ENCODE measurements around the gene MAPKAPK3. TPM values are rescaled to one million over a fixed set of nuclear protein-coding genes. Genes with fewer than 3 reads are reported as not detected.
"Not testable (repeated sequence)": the region's sequence is repeated elsewhere in the genome, so short reads cannot be mapped to it uniquely, and the experiment has no call there.

Gene MAPKAPK3
- total RNA-seq, 2 experiments from 2014 or later: 176 to 195 TPM

- DNase-seq (no peak), ATAC-seq (ENCODE audit: low read depth) (no peak)
- Mint-ChIP-seq H3K27me3 (peaks cover 60% of the 10 kb centered on the region), H3K9me3 (no peaks in the 10 kb centered on the region), H3K36me3 (no peaks in the 10 kb centered on the region), H3K27ac (peak overlapping the region; percentile 27), H3K4me3 (peak overlapping the region; percentile 69), H3K4me1 (peaks cover 13% of the 10 kb centered on the region)
- POLR2A ChIA-PET: interaction anchor here (0.6 to 2.4 kb wide), 4 partner anchors 17 to 60 kb away, joined by 3 to 6 read pairs (median 5); no protein-coding TSS in a partner anchor
Observed at GRCh38 chr3:50673931-50674330, 57.0 kb downstream of the MAPKAPK3 start.

DNA sequence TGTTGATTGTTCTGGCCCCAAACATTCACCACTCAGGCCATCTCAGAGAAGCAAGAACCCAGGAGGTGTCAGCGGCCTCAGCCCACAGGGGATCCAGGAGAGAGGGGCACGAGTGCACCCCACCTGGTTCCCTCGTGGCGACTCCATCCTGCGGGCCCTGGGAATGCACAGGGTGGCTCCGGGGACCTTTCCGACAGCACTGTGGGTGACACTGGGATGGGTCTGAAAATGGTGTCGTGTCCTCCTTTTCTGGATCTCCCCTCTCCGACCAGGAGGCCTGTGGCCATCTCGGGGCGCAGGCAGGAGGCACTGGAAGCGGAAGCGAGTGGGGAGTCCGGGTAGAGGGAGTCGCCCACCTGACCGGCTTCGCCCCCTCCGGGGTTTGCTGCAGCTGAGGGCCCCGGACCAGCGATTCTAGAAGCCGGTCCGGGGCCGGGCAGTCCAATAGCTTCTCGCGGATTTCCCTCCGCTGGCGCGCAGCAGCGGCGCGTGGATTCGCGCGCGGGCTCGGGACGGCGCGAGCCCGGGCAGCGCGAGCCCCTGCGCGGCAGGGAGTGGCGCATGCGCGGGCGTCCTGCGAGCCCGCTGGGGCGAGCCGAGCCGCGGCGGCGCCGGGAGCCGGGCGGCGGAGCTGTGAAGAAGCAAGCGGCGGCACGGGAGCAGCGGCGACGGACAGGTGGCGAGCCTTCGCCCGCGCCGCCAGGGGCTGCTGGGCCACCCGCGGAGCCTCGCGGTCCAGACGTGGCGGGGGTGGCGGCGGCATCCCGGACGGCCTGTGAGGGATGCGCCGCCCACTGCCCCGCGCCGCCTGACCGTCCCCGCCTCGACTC, 57.6 kb downstream of the MAPKAPK3 start, which contains the start of gene DOCK3:
Gene DOCK3, plus strand, starts transcription at position 579 of the 830 bp plus-strand sequence. CDS start 337 bp downstream, outside the sequence.
- ATAC-seq (ENCODE audit: low read depth): peak; percentile 88
- peak; percentile 84 for DNase-seq
- no peaks in the 10 kb centered on the region for H3K9me3 Mint-ChIP-seq
- no peaks in the 10 kb centered on the region for H3K36me3 Mint-ChIP-seq
- POLR2A ChIA-PET: interaction anchor here (1.2 to 2.4 kb wide), 3 partner anchors 20 to 61 kb away, joined by 5 to 6 read pairs (median 5); no protein-coding TSS in a partner anchor
- peaks cover 62% of the 10 kb centered on the region for H3K27me3 Mint-ChIP-seq
- peaks cover 13% of the 10 kb centered on the region for H3K4me1 Mint-ChIP-seq
- H3K4me3 Mint-ChIP-seq: peak within 1 kb of the TSS; percentile 70
- peak within 1 kb of the TSS; percentile 27 for H3K27ac Mint-ChIP-seq

DNA sequence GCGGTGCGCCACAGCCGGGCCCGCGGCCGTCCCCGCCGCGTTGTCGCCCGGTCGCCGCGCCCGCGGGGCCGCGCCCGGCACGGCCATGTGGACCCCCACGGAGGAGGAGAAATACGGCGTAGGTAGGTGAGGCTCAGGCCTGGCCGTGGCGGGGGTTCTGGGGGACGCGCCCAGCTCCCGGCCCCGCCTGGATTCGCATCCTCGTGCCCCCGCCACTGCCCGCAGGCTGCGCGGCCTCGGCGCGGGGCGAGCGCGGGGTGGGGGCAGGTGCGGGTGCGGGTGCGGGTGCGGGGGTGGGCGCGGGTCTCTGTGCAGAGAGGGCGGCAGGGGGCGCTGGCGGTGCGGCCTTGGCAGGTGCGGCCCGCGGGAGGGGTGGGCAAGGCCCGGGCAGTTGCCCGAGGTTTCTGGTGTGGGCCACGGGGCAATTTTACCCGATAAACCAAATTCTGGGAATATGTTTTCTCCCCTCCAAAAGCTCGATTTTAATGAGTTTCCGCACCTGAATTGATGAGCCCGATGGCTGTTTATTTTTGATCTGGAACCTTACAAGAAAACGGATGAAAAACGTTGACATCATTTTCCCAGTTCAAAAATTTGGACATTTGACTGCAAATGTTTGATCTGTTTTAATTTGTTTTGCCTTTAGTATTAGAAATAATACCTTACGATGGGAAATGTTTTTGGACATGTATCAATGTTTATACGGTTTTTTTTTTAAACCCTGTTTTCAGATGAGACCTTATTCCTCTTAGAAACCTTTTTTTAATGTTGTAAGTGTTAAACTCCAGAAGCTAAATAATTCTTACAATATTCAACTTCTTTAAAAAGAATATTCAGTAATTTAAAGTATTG, 58.5 kb downstream of the MAPKAPK3 start:
- peak; percentile 62 for ATAC-seq (ENCODE audit: low read depth)
- no peaks in the 10 kb centered on the region for H3K36me3 Mint-ChIP-seq
- peak; percentile 75 for DNase-seq
- POLR2A ChIA-PET: interaction anchor here (1.2 to 2.4 kb wide), 4 partner anchors 21 to 108 kb away, joined by 3 to 6 read pairs (median 5); partner anchors contain the start of gene C3orf18
- H3K9me3 Mint-ChIP-seq: no peaks in the 10 kb centered on the region
- H3K4me3 Mint-ChIP-seq: peak overlapping the region; percentile 70
- peaks cover 13% of the 10 kb centered on the region for H3K4me1 Mint-ChIP-seq
- no peak overlapping the region for H3K27ac Mint-ChIP-seq
- peaks cover 61% of the 10 kb centered on the region for H3K27me3 Mint-ChIP-seq

DNA sequence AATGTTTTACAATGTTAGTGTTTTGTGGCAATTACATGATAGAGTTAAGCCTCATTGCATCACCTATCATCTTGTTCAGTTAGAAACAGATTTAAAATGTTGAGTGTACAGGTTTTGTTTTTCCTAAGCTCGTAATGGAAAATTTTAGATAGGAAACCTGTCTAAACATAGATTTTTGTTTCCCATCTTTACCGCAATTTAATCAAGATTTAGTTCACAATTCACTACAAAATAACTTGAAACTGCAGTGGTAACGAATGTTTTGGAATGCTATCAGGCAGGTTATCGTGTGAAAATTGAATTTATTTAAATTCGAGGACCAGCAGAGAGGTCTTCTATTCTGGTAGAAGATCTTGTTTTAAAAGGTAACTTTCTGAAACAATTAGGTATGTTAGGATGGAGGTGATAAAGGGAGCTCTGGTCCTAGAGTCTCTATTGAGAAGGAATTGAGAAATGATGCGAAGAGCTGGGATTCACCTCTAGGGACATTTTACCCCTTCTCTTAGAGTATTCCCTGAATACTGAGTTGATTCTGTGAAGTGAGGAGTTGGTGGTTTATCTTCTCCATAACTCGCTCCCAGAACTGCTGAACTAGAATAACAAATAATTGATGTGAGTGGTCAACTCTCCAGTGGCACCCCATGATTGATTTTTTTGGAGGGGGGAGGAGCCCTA, 59.2 kb downstream of the MAPKAPK3 start:
- no peaks in the 10 kb centered on the region for H3K36me3 Mint-ChIP-seq
- H3K4me3 Mint-ChIP-seq: peak overlapping the region; percentile 30
- H3K27ac Mint-ChIP-seq: no peak overlapping the region
- peaks cover 53% of the 10 kb centered on the region for H3K27me3 Mint-ChIP-seq
- POLR2A ChIA-PET: interaction anchor here (1.2 to 2.1 kb wide), 2 partner anchors 60 to 109 kb away, joined by 3 to 5 read pairs; partner anchors contain the start of gene C3orf18
- H3K4me1 Mint-ChIP-seq: peaks cover 13% of the 10 kb centered on the region
- no peaks in the 10 kb centered on the region for H3K9me3 Mint-ChIP-seq
- DNase-seq: no peak
- ATAC-seq (ENCODE audit: low read depth): no peak

DNA sequence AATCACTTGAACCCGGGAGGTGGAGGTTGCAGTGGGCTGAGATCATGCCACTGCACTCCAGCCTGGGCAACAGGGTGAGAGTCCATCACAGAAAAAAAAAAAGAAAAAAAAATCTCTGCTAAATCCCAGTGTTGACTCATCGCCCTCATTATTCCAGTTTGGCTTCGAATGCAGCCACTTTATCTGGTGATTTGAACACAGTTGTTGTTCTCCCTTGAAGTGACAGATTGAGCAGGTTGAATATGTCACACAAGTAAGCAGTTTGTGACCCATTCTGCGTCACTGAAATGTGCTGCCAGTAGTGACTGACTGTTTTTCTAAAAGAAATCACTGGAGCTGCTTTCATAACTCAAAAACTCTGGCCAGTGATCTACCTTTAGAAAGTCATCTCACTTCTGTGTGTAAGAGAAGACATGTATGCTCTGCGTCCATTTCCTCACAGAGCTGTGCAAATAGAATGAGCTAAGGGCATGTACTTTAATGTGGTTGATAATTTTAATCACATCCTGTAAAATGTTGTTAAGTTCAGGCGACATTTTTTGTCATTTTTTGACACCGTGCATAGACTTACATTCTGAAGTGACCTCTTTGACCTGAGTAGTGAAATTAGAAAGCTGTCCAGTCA, 70.3 kb downstream of the MAPKAPK3 start:
- DNase-seq (no peak), ATAC-seq (ENCODE audit: low read depth) (no peak)
- POLR2A ChIA-PET: no interaction called here
- Mint-ChIP-seq H3K4me1 (no peaks in the 10 kb centered on the region), H3K27me3 (peaks cover 11% of the 10 kb centered on the region), H3K9me3 (peaks cover 1% of the 10 kb centered on the region), H3K4me3 (no peak overlapping the region), H3K36me3 (peaks cover 1% of the 10 kb centered on the region), H3K27ac (no peak overlapping the region)

GRCh38 chr3:50687916-50688315, 71.0 kb downstream of the MAPKAPK3 start:
- Mint-ChIP-seq H3K27ac (no peak overlapping the region), H3K4me3 (no peak overlapping the region), H3K36me3 (peaks cover 1% of the 10 kb centered on the region), H3K9me3 (peaks cover 1% of the 10 kb centered on the region), H3K27me3 (peaks cover 11% of the 10 kb centered on the region), H3K4me1 (no peaks in the 10 kb centered on the region)
- DNase-seq (no peak), ATAC-seq (ENCODE audit: low read depth) (no peak)
- POLR2A ChIA-PET: no interaction called here

- H3K36me3 Mint-ChIP-seq; H3K9me3 Mint-ChIP-seq; H3K4me1 Mint-ChIP-seq; H3K27ac Mint-ChIP-seq; H3K4me3 Mint-ChIP-seq; DNase-seq; ATAC-seq (ENCODE audit: low read depth); POLR2A ChIA-PET: not testable (repeated sequence)
- H3K27me3 Mint-ChIP-seq: peaks cover 11% of the 10 kb centered on the region
Observed at GRCh38 chr3:50688602-50689001, 71.7 kb downstream of the MAPKAPK3 start.

DNA sequence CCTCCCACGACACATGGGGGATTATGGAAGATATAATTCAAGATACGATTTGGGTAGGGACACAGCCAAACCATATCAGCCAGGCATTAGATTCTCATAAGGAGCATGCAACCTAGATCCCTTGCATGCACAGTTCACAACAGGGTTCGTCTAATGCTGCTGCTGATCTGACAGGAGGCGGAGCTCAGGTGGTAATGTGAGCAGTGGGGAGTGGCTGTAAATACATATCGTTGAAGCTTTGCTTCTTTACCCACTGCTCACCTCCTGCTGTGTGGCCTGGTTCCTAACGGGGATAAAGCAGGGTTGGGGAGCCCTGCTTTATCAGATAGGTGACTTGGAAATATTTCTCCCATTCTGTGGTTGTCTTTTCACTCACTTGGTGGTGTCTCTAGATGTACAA, 72.6 kb downstream of the MAPKAPK3 start:
- DNase-seq (no peak), ATAC-seq (ENCODE audit: low read depth) (no peak)
- Mint-ChIP-seq H3K4me3 (no peak overlapping the region), H3K9me3 (peaks cover 3% of the 10 kb centered on the region), H3K4me1 (no peaks in the 10 kb centered on the region), H3K27ac (no peak overlapping the region), H3K27me3 (peaks cover 11% of the 10 kb centered on the region), H3K36me3 (peaks cover 1% of the 10 kb centered on the region)
- POLR2A ChIA-PET: no interaction called here

DNA sequence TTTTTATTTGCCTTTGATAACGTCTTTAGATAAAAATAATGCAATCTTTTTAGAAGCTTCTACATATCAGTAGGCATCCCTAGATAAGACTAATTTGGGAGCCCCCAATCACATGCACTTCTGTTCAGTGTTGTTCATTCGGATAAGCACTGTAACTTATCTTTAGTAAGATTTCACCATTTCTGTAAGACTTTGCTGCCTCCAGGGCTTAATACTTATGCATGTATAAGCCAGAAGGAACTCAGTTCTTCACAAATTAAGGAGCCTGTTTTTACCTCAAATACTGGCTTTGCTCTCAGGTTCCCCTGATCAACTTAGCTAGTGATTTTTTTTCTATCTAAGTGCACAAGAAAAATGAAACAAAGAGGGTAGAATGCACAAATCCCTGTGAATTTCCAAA, 78.1 kb downstream of the MAPKAPK3 start:
- ATAC-seq (ENCODE audit: low read depth): no peak
- no peak for DNase-seq
- no peaks in the 10 kb centered on the region for H3K4me1 Mint-ChIP-seq
- POLR2A ChIA-PET: no interaction called here
- no peak overlapping the region for H3K4me3 Mint-ChIP-seq
- peaks cover 2% of the 10 kb centered on the region for H3K36me3 Mint-ChIP-seq
- H3K9me3 Mint-ChIP-seq: peaks cover 11% of the 10 kb centered on the region
- H3K27ac Mint-ChIP-seq: no peak overlapping the region
- no peaks in the 10 kb centered on the region for H3K27me3 Mint-ChIP-seq

DNA sequence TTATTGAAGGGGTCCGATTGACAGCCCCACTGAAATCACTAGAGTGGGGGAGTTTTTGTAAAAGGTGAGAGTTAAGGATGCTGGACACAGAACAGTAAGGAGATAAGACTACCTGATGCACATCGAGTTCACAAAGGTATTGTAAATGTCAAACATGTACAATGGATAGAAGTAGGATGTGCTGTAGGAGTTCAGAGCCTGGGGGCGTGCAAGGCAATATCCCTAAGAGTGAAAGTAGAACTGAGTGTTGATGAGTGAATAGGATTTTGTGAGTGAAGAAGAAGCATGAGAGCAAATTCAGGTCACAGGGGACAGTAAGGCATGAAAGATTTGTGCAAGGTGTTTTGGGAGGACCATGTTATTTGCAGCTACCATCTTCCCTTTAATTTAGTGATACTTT, 79.3 kb downstream of the MAPKAPK3 start:
- H3K27ac Mint-ChIP-seq: no peak overlapping the region

GRCh38 chr3:50698269-50698668, 81.3 kb downstream of the MAPKAPK3 start:
- Mint-ChIP-seq H3K4me1 (no peaks in the 10 kb centered on the region), H3K9me3 (peaks cover 11% of the 10 kb centered on the region)

More for the DNA sequence above, 79.3 kb downstream of the MAPKAPK3 start:
- no peak for ATAC-seq (ENCODE audit: low read depth)
- Mint-ChIP-seq H3K4me1 (no peaks in the 10 kb centered on the region), H3K4me3 (no peak overlapping the region), H3K27me3 (no peaks in the 10 kb centered on the region), H3K36me3 (peaks cover 3% of the 10 kb centered on the region), H3K9me3 (peaks cover 11% of the 10 kb centered on the region)
- no peak for DNase-seq
- POLR2A ChIA-PET: no interaction called here

More at GRCh38 chr3:50698269-50698668, 81.3 kb downstream of the MAPKAPK3 start:
- peaks cover 3% of the 10 kb centered on the region for H3K36me3 Mint-ChIP-seq
- POLR2A ChIA-PET: no interaction called here
- ATAC-seq (ENCODE audit: low read depth): no peak
- no peak for DNase-seq
- peaks cover 8% of the 10 kb centered on the region for H3K27me3 Mint-ChIP-seq
- no peak overlapping the region for H3K27ac Mint-ChIP-seq
- H3K4me3 Mint-ChIP-seq: no peak overlapping the region

Data from activated naive CD8-positive, alpha-beta T cell treated with anti-CD3 and anti-CD28 coated beads, Interleukin-2, amount 10 ng/mL, durations not matched to agents 7 days and 5 days (primary cell).